GM19043 (cell line): ENCODE results near the gene ZNHIT1.

ENCODE experiments used
- ATAC-seq: cut with Tn5 transposase; IDR thresholded peaks from one replicate; pipeline ENCODE4 v1.9.1; 2021; ENCODE audit warnings: low read depth; ENCODE audit not compliant: unreplicated experiment

ZNHIT1 gene

DNA sequence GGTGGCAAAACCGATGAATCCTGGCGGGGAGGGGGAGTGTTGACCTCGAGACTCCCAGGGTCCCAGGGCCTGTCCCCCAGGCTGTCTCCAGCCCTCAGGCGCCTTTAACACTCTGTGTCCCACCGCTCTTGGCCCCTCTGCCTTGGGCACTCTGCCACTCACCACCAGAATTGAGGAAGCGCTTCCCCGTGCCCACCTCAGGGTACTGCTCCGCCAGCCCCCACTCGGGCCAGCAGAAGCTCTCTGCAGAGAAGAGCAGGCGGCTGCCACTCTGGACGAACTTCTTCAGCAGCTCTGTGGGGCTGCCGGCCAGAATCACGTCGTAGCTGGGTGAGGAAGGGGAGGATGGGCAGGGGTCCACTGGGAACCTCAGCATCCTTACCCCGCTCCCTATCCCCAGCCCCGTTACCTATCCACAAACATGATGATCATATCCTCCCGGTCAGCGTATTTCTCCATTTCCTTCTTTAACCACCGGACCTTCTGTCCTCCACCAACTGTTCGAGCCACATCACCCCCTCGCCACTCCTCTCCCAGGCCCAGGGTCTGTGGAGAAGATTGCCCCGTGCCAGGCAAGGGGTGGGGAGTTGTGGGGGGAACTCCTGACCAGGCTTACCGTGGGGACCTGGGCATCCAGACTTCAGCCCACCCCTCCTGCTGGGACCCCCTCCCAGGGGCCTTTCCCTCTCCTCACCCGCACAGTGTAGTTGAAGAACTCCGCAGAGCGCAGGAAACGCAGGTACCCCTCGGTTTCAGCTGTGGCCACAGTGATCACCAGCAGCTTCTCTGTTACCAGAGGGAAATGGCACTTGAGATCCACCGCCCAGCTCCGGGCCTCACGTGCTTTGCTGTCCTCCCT is 1.7 kb upstream of the ZNHIT1 start:
- no peak for ATAC-seq

DNA sequence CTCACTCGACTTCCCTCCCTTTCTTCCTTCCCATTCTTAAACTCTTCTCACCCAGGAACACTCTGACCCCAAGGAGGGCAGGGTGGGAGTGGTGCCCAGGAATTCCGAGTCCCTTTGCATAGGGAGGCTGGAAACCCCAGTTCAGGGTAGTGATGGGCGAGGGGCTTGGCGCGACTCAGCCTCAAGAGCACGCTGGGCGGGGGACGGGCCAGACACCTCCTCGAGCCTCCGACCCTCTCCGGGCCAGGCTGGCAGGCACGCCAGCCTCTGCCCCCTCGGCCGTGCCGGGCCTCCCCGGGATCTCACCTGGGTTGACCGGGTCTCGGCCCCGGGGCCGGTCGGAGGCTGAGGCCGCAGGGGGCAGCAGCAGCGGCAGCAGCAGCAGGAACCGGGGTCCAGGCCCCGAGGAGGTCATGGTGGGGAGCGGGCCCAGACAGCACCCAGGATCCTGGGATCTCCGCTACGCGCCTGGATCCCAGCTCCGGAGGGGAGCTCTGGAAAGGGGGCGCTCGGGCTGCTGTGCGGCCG is 1.0 kb upstream of the ZNHIT1 start:
- ATAC-seq: peak; percentile 12

DNA sequence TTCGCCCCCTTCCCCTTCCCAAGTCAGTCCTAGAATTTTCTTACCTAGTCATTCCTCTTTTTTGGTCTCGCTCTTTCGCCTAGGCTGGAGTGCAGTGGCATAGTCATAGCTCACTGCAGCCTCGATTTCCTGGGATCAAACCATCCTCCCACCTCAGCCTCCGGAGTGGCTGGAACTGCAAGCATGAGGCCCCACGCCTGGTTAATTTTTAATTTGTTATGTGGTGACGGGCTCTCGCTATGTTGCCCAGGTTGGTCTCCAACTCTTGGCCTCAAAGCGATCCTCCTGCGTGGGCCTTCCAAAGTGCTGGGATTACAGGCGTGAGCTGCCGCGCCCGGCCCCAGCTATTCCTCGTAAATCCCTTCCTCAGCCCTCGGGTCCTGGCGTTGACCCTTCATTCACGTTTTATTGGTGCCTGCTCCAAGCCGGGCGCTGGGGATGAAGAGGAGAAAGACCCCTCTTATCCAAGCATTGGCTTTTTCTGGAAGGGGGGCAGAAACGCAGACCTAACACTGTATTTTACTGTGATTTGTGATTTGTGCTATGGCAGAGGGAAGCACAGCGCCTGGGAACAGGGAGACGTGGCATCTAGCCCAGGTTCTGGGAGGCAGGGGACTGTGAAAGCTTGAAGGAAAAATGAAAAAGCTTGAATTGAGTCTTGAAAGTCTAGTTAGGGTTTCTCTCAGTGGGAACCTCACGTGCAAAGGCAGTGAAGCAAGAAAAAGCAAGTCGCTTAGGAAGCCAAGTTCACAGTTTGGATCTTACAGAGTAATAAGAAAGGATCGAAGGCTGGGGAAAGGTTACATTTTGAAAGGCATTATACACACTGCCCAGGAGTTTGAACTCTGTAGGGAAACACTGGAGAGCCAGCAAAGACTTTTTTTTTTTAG is 516 bp downstream of the ZNHIT1 start:
- ATAC-seq: peak; percentile 28

DNA sequence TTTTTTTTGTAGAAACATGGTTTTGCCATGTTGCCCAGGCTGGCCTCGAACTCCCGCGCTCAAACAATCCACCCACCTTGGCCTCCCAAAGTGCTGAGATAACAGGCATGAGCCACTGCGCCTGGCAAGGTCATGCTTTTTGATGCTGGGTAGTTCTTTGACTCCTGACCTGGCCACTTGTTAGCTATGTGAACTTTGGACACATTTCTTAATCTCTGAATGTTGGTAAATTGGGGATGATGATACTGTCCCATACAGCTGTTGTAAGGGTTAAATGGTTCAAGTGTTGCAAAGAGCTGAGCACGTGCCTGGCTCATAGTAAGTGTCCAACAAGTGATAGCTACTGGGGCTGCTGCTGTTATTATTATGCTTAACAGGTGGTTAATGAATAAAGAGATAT is 2.3 kb downstream of the ZNHIT1 start:
- ATAC-seq: no peak

DNA sequence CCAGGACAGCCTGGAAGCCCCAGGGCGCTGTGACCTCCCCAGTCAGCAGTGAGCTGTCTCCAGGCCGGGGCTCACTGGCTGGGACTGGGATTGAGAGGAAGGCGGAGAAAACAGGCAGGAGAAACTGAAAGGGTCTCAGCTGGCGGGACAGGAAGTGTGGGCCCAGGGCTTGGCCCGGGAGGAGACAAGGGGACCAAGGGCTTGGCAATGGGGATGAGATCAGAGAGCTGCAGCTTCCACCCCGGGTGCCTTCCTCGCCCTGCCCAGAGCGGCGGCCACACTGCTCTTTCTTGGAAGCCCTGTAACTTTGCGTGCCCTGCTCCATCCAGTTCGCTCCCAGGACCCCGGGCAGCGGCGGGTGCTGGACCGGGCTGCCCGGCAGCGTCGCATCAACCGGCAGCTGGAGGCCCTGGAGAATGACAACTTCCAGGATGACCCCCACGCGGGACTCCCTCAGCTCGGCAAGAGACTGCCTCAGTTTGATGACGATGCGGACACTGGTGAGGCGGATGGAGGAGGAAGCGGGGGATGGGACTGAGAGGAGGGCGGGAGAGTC is 4.4 kb downstream of the ZNHIT1 start:
- no peak for ATAC-seq

DNA sequence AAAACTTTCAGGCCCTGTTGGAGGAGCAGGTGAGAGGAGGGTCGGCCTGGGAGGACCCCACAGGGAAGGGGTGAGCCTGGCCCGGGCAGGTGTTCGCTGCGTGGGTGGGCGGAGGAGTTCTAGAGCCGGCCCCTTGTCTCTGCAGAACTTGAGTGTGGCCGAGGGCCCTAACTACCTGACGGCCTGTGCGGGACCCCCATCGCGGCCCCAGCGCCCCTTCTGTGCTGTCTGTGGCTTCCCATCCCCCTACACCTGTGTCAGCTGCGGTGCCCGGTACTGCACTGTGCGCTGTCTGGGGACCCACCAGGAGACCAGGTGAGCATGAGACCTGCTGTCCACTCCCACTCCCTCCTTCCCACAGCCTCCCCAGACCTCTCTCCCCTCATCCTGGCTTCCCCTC is 5.6 kb downstream of the ZNHIT1 start:
- no peak for ATAC-seq

DNA sequence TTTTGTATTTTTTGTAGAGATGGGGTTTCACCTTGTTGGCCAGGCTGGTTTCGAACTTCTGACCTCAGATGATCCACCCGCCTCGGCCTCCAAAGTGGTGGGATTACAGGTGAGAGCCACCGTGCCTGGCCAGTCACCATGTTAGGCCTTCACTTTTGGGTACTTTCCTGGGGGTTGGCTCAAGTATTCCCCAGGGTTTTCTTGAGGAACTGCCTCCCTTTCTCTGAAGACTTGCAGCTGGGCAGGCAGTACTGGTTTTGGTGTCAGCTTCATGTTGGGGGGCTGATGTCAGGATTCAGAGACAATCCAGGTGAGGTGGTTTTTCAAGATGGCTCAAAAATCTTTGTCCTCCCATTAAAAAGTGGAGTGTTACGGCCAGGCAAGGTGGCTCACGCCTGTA is 7.7 kb downstream of the ZNHIT1 start:
- no peak for ATAC-seq

DNA sequence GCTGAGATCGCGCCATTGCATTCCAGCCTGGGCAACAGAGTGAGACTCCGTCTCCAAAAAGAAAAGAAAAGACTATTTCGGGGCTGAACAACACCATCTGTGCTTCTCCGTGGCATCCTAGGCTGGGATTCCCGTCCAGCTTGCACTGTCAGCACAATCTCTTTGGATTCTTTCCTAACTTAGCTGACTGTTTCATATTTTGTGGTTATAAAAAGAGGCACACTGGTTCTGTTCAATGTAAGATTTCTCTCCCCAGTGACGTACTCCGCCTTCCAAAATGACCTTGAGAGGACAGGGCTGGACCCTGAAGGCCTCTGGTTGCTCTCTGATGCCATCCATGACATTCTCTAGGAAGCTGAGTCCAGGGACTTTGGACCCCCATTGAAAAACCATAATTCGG is 8.8 kb downstream of the ZNHIT1 start:
- no peak for ATAC-seq

DNA sequence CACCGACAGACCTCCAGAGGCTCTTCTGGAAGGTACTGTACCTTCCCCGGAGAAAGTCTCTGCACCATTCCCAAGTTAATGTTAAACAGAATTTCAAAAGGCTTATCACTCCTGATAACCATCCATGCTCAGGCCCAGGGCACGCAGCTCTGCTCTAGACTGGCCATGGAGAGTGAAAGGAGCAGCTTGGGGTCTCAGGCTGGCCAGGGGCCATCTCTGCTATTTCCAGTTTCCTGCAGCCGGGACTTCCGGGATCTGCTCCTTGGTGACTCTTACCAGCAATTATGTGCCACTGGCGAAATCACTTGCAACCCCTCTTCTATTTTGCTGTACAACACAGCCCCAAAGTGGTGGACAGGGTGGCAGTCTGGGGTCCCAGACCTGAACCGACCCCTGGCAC is 13.7 kb downstream of the ZNHIT1 start:
- ATAC-seq: no peak

DNA sequence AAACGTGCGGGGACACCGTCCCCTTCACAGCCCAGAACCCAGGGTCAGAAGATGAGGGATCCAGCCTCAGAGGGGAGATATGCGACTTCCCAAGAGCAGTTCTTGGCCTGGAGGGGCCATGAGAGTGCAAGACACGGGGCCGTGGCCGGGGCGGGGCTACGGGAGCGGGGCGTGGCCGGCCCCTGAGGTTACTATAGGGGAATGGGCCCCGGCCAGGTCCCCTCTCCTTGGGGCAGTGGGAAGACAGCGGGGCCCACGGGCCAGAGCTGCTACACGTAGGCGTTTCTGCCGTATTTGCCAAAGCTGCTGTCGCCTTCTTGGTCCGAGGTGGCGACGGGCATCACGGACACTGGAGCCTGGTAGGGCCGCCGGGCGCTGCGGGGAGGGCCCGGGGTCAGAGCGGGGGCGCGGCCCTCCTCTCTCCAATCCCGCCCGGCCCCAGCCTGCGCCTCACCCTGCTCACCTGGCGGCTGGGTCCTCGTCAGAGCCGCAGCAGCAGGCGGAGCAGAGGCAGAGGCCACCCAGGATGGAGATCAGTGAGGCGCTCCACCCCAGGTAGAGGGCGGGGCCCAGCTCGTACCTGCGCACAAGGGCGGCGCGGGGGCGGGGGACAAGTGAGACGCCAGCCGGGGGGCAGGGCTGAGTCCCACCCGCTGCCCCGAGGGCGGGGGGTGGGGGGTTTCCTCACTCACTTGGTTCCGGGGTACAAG is 14.3 kb downstream of the ZNHIT1 start:
- ATAC-seq: no peak

DNA sequence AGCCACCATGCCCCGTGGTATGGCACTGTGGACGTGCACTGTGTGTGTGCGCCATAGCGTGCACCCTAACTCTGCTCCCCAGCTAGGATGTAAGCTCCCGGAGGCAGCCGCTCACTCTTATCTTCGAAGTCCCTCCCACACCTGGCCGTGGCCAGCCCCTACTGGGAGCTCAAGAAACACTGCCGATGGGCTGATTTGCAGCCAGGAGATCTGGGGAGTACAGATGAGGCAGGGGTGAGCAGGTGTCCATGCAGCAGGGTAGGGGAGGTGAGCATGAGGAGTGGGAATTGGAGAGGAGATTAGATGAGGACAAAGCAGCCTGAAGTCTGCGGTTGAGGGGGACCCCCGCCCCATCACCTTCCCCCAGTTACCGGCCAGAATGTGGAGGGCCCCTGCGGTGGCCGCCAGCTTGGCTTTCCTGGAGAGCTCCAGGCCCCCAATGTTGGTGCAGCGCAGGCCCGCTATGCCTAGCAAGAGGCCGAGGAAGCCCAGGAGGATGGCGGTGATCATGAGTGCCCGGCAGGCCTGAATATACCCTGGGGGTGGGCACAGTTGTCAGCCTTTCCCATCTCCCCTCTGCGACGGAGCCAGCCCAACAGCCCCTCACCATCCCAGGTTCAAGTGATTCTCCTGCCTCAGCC is 16.1 kb downstream of the ZNHIT1 start:
- ATAC-seq: no peak

DNA sequence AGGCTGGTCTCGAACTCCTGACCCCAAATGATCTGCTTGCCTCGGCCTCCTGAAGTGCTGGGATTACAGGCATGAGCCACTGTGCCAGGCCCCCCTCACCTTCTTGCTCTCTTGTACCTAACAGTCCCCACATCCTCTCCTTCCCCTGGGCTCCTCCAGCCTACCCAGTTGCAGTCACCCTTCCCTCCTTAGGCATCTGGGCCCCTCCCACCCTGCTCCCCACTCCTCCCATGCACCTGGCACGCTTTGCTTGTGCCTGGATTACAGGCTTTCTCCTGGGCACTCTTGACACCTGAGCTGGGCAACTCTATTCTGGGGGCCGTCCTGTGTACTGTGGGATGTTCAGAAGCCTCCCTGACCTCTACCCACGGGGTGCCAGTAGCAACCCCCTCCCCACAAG is 16.7 kb downstream of the ZNHIT1 start:
- no peak for ATAC-seq

DNA sequence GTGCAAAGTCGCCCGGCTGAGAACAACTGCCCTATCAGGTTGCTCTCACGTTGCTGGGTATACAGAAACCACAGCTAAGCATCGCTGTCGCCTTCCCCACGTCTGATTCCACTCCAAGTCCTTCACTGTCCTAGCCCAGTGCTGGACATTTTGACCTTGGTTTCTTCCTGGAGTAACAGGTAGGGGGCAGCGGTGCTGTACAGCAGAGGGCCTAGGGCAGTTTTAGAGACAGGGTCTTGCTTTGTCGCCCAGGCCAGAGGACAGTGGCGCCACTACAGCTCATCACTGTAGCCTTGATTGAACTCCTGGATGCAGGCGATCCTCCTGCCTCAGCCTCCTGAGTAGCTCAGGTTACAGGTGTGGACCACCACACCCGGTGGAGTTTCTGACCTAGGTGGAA is 17.1 kb downstream of the ZNHIT1 start:
- no peak for ATAC-seq

DNA sequence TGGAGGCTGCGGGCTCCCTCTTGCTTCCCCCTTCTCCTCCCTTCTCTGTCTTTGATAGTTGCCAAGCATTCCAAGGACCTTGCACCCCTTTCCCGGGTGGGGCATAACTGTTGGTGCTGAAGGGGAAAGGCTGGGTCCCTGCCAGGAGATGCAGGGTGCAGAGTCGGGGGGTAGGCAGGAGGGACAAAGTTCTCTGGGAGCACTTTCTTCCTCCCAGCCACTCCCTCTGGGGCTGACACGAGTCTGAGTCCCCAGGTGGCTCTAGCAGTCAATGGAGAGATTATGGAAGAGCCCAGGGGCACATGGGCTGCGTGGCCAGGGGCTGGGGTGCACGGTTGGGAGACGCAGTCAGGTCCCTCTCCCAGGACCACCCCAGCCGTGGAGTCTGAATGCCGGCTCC is 17.6 kb downstream of the ZNHIT1 start:
- no peak for ATAC-seq

DNA sequence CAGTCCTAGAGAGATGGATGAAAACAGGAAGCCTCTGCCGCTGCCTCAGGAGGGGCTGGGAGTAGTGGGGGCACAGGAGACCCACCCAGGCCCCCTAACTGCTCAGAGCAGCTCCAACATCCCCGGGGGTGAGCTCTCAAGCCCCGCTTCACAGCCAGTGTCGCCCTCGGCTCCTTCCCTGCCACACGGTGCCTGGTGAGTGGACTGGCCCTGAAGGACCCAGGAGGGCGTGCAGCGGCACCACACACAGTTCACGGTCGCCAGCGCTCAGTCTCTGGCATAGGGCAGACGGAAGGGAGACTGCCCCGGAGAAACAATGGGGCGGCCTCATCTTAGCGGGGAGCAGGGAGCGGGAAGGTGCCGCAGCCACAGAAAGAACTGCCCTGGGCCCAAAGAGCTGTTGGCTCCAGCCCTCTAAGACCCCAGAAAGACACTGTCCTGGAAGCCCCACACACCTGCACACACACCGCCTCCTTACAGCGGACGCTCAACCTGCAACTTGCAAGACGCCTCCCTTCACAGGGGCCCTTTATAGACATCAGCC is 18.4 kb downstream of the ZNHIT1 start:
- no peak for ATAC-seq

DNA sequence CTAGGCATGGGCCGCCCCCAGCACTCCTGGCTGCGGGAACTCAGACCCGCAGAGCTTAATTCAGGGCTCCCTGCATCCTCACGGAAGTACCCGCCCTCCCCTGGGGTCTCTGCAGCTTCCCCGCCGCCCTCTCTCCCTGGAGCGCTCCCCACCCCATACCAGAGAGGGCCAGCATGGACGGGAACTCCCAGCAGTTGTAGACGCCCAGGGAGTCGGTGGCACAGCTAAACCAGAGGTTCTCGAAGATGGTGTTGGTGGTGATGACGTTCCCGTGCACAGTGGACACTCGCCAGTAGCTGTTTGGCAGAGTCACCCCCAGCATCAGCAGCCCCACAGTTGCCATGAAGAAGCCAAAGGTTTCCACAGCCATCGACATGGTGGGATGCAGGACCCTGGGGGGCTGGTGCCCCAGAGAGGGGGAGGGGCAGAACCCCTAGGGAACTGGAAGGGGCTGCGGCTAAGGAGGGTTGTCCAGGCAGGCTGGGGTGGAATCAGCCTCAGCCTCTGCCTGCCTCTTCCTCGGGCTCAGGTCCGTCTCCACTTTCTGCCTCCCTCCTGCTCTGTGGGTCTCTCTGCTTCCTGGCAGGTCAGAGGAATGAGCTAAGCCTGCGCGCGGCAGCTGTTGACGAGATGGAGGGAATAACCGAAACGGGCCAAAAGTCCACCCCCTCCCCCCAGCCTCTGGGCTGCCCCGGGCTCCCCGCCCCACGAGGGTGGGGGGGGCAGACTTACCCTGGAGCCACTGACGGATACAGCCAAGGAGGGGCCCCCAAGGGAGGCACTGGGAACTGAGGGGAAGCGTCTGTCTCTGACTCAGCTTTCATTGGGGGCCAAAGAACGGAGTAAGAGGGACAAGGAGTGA is 19.5 kb downstream of the ZNHIT1 start, which contains the start of gene CLDN15:
Gene CLDN15, minus strand, starts transcription at position 597 of the 862 bp plus-strand sequence. Its CDS starts 221 bp downstream, at position 376.
- ATAC-seq: no peak

DNA sequence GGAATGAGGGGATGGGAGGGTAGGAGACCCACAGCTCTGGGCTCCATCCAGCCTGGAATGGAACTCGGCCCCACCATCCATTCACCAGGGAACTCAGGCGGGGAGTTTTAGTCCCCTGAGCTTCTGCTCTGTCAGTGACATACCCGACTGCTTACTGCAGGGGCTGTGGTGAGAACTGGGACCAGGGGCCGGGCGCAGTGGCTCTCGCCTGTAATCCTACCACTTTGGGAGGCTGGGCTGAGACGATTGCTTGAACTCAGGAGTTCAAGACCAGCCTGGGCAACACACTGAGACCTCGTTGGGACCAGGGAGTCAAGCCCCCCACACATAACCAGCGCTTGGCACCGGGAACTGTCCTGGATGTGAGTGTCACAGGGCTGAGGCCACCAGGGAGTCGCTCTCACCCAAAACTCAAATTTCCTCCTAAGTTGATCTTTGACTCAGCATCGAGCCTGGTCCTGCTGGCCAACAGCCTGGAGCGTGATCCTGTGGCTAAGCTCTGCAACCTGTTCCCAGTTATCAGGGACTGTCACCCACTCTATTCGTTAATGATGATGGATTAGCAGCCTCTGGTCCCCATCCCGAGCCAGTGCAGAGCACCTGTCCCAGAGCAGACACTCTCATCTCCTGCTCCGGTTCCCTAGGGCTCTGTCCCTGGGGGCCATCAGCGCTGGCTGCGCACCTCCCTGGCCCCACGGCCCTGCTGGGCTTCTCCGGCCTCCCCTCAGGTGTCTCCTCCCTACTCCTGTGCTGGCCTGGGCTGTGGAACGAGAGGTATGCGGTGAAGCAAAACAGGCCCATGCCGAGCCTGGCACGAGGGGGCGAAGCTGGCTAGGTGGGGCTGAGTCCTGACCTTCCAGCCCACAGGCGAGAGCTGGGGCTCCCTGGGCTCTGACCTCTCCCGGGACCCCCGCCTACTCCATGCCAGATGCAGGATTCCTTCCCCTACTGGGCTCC is 20.5 kb downstream of the ZNHIT1 start:
- no peak for ATAC-seq
